Hepatocyte (in vitro differentiated cells): Measurements from ENCODE around the gene RBM28. TPM values are rescaled to one million over a fixed set of nuclear protein-coding genes. Genes with fewer than 3 reads are reported as not detected.
A peak's percentile ranks its signal among the peaks of the same experiment; 100 is the strongest.

Source experiments
- DNase-seq: peaks from one replicate; pipeline ENCODE4 v3.0.0-alpha.2; 2016; ENCODE audit warnings: low spot score
- H2AFZ ChIP-seq: fragments of 200-600 bp; sonication (generic); 2 replicates; pipeline ENCODE4 v1.6.0; 2016; ENCODE audit warnings: antibody characterized with exemption, mild to moderate bottlenecking
- H3K27ac ChIP-seq: fragments of 200-600 bp; sonication (generic); 2 replicates; pipeline ENCODE4 v1.5.1; 2016; ENCODE audit warnings: mild to moderate bottlenecking
- H3K27me3 ChIP-seq: fragments of 200-600 bp; sonication (generic); 2 replicates; pipeline ENCODE4 v1.6.1; 2016
- H3K36me3 ChIP-seq: fragments of 200-600 bp; sonication (generic); replicated peaks from 2 replicates; pipeline ENCODE4 v1.5.1; 2016; ENCODE audit warnings: low read depth; ENCODE audit not compliant: insufficient read depth
- H3K4me1 ChIP-seq: fragments of 200-600 bp; sonication (generic); 2 replicates; pipeline ENCODE4 v1.5.1; 2016; ENCODE audit warnings: mild to moderate bottlenecking, moderate library complexity; ENCODE audit not compliant: insufficient read depth
- H3K4me2 ChIP-seq: fragments of 200-600 bp; sonication (generic); 2 replicates; pipeline ENCODE4 v1.6.0; 2016
- H3K4me3 ChIP-seq: fragments of 200-600 bp; sonication (generic); 2 replicates; pipeline ENCODE4 v1.5.1; 2016; ENCODE audit warnings: mild to moderate bottlenecking
- H3K79me2 ChIP-seq: fragments of 200-600 bp; sonication (generic); 2 replicates; pipeline ENCODE4 v1.6.0; 2017; ENCODE audit warnings: mild to moderate bottlenecking
- H3K9me2 ChIP-seq: fragments of 200-600 bp; sonication (generic); replicated peaks from 2 replicates; pipeline ENCODE4 v1.6.0; 2017; ENCODE audit warnings: mild to moderate bottlenecking; ENCODE audit not compliant: insufficient read depth
- H3K9me3 ChIP-seq: fragments of 200-600 bp; sonication (generic); 2 replicates; pipeline ENCODE4 v1.5.1; 2016; ENCODE audit warnings: low read depth, mild to moderate bottlenecking
- H4K20me1 ChIP-seq: fragments of 200-600 bp; sonication (generic); 2 replicates; pipeline ENCODE4 v1.6.0; 2016; ENCODE audit warnings: mild to moderate bottlenecking; ENCODE audit not compliant: insufficient read depth, poor library complexity, severe bottlenecking
- EZH2 ChIP-seq: fragments of 200-600 bp; sonication (generic); IDR thresholded peaks from 2 replicates; pipeline ENCODE4 v1.6.1; 2016; ENCODE audit warnings: antibody characterized with exemption, mild to moderate bottlenecking, borderline replicate concordance
- EZH2phosphoT487 ChIP-seq: fragments of 200-600 bp; sonication (generic); IDR thresholded peaks from one replicate; pipeline ENCODE4 v1.6.1; 2018; ENCODE audit warnings: antibody characterized with exemption, mild to moderate bottlenecking, low read depth, moderate library complexity; ENCODE audit not compliant: unreplicated experiment, severe bottlenecking
- WGBS: methylation state at CpG from one replicate; pipeline ENCODE4 v1.1.6; 2016; ENCODE audit warnings: low lambda C conversion rate; ENCODE audit errors: missing lambda C conversion rate; 5-methylcytosine and 5-hydroxymethylcytosine counted together
- polyA plus RNA-seq: library from polyadenylated mRNA; unstranded; fragments of >200 nt; fragmentation: Nextera tagmentation; extraction: Ambion mirVana; gene quantifications from 2 replicates; pipeline ENCODE4 v1.2.1, GENCODE V29; 2016
- total RNA-seq: library from RNA; depleted of rRNA; stranded (reverse); fragments of >200 nt; gene quantifications from 2 replicates; pipeline ENCODE4 v1.2.3, GENCODE V29; 2014
- TF ChIP-seq, protein P1 (sequence below): fragments of 200-600 bp; sonication (generic); IDR thresholded peaks from 2 replicates; pipeline ENCODE4 v1.5.1; 2016; ENCODE audit warnings: antibody characterized with exemption, mild to moderate bottlenecking; ENCODE audit not compliant: poor library complexity

The RBM28 gene
- total and polyA plus RNA-seq, 2 experiments from 2014 or later, result 19.3 to 26.4 TPM

DNA sequence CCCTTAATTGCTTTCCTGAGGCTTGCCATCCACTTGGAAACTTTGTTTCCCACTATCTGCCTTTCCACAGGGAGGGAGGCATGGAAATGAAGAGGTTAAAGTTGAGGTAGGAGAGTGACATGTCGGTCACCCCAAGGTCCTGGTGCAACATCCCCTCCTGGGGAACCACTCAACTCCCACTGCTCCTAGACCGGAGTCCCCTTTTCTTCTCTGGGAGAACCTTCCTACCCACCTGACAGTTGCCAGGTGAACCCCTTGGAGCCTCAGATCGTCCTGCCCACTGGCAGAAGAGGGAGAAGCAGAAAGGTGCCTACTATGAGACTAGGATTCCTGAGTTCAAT is 44.4 kb upstream of the RBM28 start:
- TF ChIP-seq EZH2 (no peak), EZH2phosphoT487 (no peak)
- TF ChIP-seq, protein P1, sequence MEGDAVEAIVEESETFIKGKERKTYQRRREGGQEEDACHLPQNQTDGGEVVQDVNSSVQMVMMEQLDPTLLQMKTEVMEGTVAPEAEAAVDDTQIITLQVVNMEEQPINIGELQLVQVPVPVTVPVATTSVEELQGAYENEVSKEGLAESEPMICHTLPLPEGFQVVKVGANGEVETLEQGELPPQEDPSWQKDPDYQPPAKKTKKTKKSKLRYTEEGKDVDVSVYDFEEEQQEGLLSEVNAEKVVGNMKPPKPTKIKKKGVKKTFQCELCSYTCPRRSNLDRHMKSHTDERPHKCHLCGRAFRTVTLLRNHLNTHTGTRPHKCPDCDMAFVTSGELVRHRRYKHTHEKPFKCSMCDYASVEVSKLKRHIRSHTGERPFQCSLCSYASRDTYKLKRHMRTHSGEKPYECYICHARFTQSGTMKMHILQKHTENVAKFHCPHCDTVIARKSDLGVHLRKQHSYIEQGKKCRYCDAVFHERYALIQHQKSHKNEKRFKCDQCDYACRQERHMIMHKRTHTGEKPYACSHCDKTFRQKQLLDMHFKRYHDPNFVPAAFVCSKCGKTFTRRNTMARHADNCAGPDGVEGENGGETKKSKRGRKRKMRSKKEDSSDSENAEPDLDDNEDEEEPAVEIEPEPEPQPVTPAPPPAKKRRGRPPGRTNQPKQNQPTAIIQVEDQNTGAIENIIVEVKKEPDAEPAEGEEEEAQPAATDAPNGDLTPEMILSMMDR, result no peak
- no peaks in the 10 kb centered on the region for H3K9me2 ChIP-seq
- H4K20me1 ChIP-seq, result no peaks in the 10 kb centered on the region
- no peaks in the 10 kb centered on the region for H3K36me3 ChIP-seq
- no peak overlapping the region for H2AFZ ChIP-seq
- DNase-seq, result no peak
- H3K4me2 ChIP-seq, result no peak overlapping the region
- H3K4me3 ChIP-seq, result no peak overlapping the region
- no peaks in the 10 kb centered on the region for H3K9me3 ChIP-seq
- H3K79me2 ChIP-seq, result no peaks in the 10 kb centered on the region
- 53% methylated on average over 3 of the region's 3 CpGs for WGBS
- no peak overlapping the region for H3K27ac ChIP-seq
- H3K27me3 ChIP-seq, result peaks cover 3% of the 10 kb centered on the region
- H3K4me1 ChIP-seq, result no peaks in the 10 kb centered on the region

DNA sequence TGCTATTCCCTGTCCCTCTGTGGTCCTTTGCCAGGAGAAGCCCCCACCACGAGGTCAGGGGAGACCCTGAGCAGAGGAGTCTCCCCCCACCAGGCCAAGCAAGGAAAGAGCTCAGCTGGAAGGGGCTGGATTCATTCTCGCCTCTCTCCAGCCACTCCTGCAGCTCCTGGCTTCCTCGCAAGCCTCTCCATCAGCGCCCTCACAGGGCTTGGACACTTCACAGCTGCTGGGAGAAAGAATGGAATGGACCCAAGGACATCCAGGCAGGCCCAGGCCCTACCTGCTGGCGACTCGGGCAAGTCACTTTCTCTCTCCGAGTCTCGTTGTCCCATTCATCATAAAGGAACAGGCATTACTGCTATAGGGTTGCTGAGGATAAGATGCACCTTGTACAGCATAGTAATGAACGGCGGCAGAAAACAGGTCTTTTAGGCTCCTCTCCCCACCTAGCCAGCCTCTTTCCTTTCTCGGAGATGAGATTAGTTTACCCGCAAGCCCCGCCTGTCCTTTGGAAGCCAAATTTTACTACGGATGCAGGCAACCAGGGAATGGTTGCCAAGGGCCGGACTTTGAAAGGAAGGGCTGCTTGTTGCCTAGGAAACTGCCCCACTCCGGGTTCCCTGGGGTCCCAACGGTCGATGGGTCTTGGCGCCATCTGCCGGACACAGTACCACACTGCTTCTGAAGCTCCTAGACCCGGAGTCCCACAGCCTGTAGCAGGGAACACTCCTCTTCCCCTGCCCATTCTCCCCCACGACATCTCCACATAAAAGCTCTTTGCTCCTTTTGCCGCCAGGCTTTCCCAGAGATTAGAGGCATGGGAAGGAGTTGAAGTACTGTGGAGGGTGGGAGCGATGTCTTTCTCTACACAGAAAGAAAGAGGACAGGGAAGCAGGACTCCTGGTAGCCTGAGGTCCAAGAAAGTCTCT is 43.8 kb upstream of the RBM28 start:
- H3K9me3 ChIP-seq, result no peaks in the 10 kb centered on the region
- H3K4me3 ChIP-seq, result no peak overlapping the region
- peak overlapping the region; percentile 42 for H3K4me2 ChIP-seq
- H3K4me1 ChIP-seq, result no peaks in the 10 kb centered on the region
- no peaks in the 10 kb centered on the region for H3K9me2 ChIP-seq
- H4K20me1 ChIP-seq, result no peaks in the 10 kb centered on the region
- H3K27me3 ChIP-seq, result peaks cover 3% of the 10 kb centered on the region
- no peak overlapping the region for H3K27ac ChIP-seq
- H3K79me2 ChIP-seq, result no peaks in the 10 kb centered on the region
- DNase-seq, result peak; percentile 83
- WGBS, result 28% methylated on average over 24 of the region's 24 CpGs
- H2AFZ ChIP-seq, result no peak overlapping the region
- TF ChIP-seq, protein P1, result peak; percentile 89
- TF ChIP-seq EZH2, result no peak
- H3K36me3 ChIP-seq, result no peaks in the 10 kb centered on the region

DNA sequence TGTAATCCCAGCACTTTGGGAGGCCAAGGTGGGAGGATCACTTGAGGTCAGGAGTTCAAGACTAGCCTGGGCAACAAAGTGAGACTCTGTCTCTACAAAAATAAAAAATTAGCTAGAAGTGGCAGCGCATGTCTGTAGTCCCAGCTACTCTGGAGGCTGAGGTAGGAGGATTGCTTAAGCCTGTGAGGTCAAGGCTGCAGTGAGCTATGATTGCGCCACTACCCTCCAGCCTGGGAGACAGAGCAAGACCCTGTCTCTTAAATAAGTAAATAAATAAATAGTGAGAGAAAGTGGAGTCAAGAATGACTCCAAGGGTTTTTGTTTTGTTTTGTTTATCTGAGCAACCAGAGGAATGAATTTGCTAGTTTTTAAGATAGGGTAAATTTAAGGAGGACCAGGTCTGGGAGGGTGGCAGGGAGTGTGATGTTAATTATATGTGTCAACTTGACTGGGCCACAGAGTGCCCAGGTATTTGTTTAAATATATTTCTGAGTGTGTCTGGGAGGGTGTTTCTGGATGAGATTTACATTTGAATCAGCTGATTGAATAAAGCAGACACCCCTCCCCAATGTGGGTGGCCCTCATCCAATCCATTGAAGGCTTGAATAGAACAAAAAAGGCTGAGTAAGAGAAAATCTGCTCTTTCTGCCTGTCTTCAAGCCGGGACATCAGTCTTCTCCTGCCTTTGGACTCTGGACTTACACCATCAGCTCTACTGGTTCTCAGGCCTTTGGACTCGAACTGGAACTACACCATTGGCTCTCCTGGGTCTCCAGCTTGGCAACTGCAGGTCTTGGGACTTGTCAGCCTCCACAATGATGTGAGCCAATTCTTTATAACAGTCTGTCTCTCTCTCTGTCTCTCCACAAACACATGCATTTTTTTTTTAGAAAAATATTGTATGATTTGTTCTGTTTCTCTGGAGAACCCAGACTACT is 42.5 kb upstream of the RBM28 start:
- Histone ChIP-seq H3K27ac (no peak overlapping the region), H3K4me1 (no peaks in the 10 kb centered on the region)
- TF ChIP-seq, protein P1, result no peak
- TF ChIP-seq EZH2phosphoT487 (no peak), EZH2 (no peak)

More for the DNA sequence above, 42.5 kb upstream of the RBM28 start:
- Histone ChIP-seq H4K20me1 (no peaks in the 10 kb centered on the region), H3K9me2 (no peaks in the 10 kb centered on the region), H3K36me3 (no peaks in the 10 kb centered on the region), H3K4me2 (no peak overlapping the region), H2AFZ (no peak overlapping the region), H3K79me2 (no peaks in the 10 kb centered on the region), H3K27me3 (peaks cover 3% of the 10 kb centered on the region), H3K9me3 (no peaks in the 10 kb centered on the region), H3K4me3 (no peak overlapping the region)
- DNase-seq, result no peak
- WGBS, result 89% methylated on average over 4 of the region's 4 CpGs
